Suprapubic skin (tissue), 3 donors: ENCODE results near the gene IL32.

ENCODE experiments used
- EP300 ChIP-seq: sonication (generic); formaldehyde crosslinking; IDR thresholded peaks from one replicate; pipeline ENCODE4 v1.6.1; 2017; ENCODE audit warnings: antibody characterized with exemption
- POLR2A ChIP-seq, 2 donors: fragments of 450-650 bp; IDR thresholded peaks; one replicate each; pipeline ENCODE4 v1.6.1; 2017; ENCODE audit warnings: antibody characterized with exemption in 2 of 2, mild to moderate bottlenecking in 2 of 2, moderate library complexity in 2 of 2
- TF ChIP-seq, protein P1 (sequence below), 2 donors: fragments of 200-600 bp in 1 of 2; fragments of 450-650 bp in 1 of 2; sonication (generic) in 1 of 2; IDR thresholded peaks; one replicate each; pipeline ENCODE4 v1.5.1; 2016 to 2019; ENCODE audit warnings: antibody characterized with exemption in 2 of 2, mild to moderate bottlenecking in 1 of 2, moderate library complexity in 1 of 2

DNA sequence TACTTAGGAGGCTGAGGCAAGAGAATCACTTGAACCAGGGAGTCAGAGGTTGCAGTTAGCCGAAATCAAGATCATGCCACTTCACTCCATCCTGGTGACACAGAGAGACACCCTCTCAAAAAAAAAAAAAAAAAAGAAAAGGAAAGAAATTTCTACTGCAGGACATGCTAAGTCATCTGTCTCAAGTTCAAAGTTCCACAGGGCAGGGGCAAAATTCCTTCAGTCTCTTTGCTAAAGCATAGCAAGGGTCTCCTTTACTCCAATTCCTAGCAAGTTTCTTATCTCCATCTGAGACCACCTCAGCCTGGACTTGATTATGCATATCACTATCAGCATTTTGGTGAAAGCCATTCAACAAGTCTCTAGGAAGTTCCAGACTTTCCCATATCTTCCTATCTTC, 19.1 kb downstream of the IL32 start:
- TF ChIP-seq, protein P1, sequence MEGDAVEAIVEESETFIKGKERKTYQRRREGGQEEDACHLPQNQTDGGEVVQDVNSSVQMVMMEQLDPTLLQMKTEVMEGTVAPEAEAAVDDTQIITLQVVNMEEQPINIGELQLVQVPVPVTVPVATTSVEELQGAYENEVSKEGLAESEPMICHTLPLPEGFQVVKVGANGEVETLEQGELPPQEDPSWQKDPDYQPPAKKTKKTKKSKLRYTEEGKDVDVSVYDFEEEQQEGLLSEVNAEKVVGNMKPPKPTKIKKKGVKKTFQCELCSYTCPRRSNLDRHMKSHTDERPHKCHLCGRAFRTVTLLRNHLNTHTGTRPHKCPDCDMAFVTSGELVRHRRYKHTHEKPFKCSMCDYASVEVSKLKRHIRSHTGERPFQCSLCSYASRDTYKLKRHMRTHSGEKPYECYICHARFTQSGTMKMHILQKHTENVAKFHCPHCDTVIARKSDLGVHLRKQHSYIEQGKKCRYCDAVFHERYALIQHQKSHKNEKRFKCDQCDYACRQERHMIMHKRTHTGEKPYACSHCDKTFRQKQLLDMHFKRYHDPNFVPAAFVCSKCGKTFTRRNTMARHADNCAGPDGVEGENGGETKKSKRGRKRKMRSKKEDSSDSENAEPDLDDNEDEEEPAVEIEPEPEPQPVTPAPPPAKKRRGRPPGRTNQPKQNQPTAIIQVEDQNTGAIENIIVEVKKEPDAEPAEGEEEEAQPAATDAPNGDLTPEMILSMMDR (IDR thresholded peaks at IDR 0.05), result no peak
- TF ChIP-seq POLR2A (IDR thresholded peaks at IDR 0.05), result no peak
- TF ChIP-seq EP300, result no peak
